Central memory CD8-positive, alpha-beta T cell (primary cell): ENCODE data around the gene THRA.

Experiments
- ATAC-seq: fragments of 150-1000 bp; cut with Tn5 transposase; replicated peaks from 2 replicates; pipeline ENCODE4 v1.10.0; 2022; ENCODE audit warnings: mild to moderate bottlenecking, moderate FRiP score, moderate number of reproducible peaks; ENCODE audit not compliant: poor library complexity, severe bottlenecking; ENCODE audit errors: extremely low read depth
- DNase-seq, 2 donors: peaks; one replicate each; pipeline ENCODE4 v3.0.0; 2021; ENCODE audit warnings: low spot score in 2 of 2
- H3K27ac Mint-ChIP-seq: one replicate; pipeline ENCODE4 v1.8.0; 2022; ENCODE audit warnings: low read depth, mild to moderate bottlenecking, moderate library complexity, mixed read lengths
- H3K27me3 Mint-ChIP-seq: one replicate; pipeline ENCODE4 v1.8.0; 2022; ENCODE audit warnings: mixed read lengths
- H3K36me3 Mint-ChIP-seq: one replicate; pipeline ENCODE4 v1.8.0; 2022; ENCODE audit warnings: mild to moderate bottlenecking, moderate library complexity, mixed read lengths; ENCODE audit not compliant: insufficient read depth
- H3K4me1 Mint-ChIP-seq: one replicate; pipeline ENCODE4 v1.8.0; 2022; ENCODE audit warnings: mixed read lengths
- H3K4me3 Mint-ChIP-seq: one replicate; pipeline ENCODE4 v1.8.0; 2022; ENCODE audit warnings: mild to moderate bottlenecking, moderate library complexity, mixed read lengths
- H3K9me3 Mint-ChIP-seq: one replicate; pipeline ENCODE4 v1.8.0; 2022; ENCODE audit warnings: mixed read lengths

Gene THRA

DNA sequence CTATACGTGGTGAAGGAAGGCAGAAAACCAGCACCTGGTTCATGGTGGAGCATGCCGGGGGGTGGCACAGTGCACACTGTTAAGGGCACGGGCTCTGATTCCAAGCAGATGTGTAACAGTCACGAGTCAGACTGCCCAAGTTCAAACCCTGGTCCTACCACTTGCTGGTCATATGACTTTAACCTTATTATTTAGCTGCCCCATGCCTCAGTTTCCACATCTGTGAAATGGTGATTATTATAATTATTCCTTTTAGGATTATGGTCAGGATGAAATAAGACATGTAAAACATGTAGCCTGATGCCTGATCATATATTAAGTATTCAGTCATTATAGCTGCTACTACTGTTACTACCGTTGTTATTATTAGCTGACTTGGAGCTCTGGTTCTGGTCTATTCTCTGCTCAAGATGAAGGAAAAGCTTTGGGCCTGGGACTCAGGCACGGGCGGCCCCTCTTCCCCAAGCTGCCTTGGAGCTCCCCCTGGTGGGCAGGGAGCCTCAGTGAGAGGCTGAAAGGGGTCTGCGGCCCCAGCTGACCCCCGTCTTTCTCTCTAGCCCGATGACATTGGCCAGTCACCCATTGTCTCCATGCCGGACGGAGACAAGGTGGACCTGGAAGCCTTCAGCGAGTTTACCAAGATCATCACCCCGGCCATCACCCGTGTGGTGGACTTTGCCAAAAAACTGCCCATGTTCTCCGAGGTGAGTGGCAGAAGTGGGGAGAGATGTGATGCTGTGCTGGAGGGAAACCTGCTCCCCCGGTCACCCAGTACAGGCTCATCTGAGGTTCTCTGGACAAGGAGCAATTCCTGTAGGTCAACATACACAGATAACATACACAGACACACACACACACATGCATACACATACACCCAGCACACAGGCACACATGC is 23.6 kb downstream of the THRA start:
- peak in 1 of 2 donors; percentile 25 for DNase-seq
- Mint-ChIP-seq H3K4me1 (peaks cover 12% of the 10 kb centered on the region), H3K27ac (no peak overlapping the region)

DNA sequence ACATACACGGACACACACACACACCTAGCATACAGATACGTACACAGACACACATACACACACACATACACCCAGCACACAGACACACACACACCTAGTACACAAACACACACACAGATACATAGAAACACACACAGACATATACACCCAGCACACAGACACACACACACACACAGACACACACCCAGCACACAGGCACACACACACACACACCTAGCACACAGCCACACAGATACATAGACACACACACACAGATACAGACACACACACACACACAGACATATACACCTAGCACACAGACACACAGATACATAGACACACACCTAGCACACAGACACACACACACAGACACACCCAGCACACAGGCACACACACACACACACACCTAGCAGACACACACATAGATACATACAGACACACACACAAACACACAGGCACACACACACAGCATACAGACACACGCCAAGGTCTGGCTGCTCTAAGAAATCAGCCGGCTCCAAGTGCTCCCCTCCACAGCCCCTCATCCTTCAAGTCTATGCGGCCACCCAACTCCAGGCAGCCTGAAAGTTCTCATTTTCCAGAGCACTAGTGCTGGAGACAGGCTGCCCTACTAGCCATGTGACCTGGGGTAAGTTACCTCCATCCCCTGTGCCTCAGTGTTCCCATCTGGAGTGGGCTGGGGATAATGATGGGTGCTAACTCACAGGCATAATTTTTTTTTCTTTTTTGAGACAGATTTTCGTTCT is 24.5 kb downstream of the THRA start:
- no peak for ATAC-seq
- Mint-ChIP-seq H3K4me1 (peaks cover 12% of the 10 kb centered on the region), H3K36me3 (peaks cover 29% of the 10 kb centered on the region), H3K27ac (no peak overlapping the region), H3K27me3 (no peaks in the 10 kb centered on the region), H3K4me3 (no peak overlapping the region), H3K9me3 (no peaks in the 10 kb centered on the region)
- no peak for DNase-seq

More for the DNA sequence above, 23.6 kb downstream of the THRA start:
- H3K27me3 Mint-ChIP-seq = no peaks in the 10 kb centered on the region
- H3K4me3 Mint-ChIP-seq = no peak overlapping the region
- no peaks in the 10 kb centered on the region for H3K9me3 Mint-ChIP-seq
- H3K36me3 Mint-ChIP-seq = peaks cover 28% of the 10 kb centered on the region
- ATAC-seq = no peak

- no peak for DNase-seq
- no peak for ATAC-seq
- H3K36me3 Mint-ChIP-seq = peaks cover 29% of the 10 kb centered on the region
- no peak overlapping the region for H3K27ac Mint-ChIP-seq
- no peak overlapping the region for H3K4me3 Mint-ChIP-seq
- no peaks in the 10 kb centered on the region for H3K27me3 Mint-ChIP-seq
- peaks cover 12% of the 10 kb centered on the region for H3K4me1 Mint-ChIP-seq
- H3K9me3 Mint-ChIP-seq = no peaks in the 10 kb centered on the region
These were observed 25.3 kb downstream of the THRA start for GRCh38 chr17:40087903-40088718.

GRCh38 chr17:40089077-40089895 is 26.5 kb downstream of the THRA start:
- Mint-ChIP-seq H3K36me3 (peaks cover 30% of the 10 kb centered on the region), H3K27me3 (no peaks in the 10 kb centered on the region), H3K4me1 (peaks cover 21% of the 10 kb centered on the region), H3K27ac (peak overlapping the region; percentile 56), H3K4me3 (no peak overlapping the region), H3K9me3 (no peaks in the 10 kb centered on the region)
- ATAC-seq = no peak
- DNase-seq = no peak

GRCh38 chr17:40090237-40091119 is 27.7 kb downstream of the THRA start:
- no peaks in the 10 kb centered on the region for H3K27me3 Mint-ChIP-seq
- H3K9me3 Mint-ChIP-seq = no peaks in the 10 kb centered on the region
- DNase-seq (no peak), ATAC-seq (no peak)
- H3K36me3 Mint-ChIP-seq = peaks cover 26% of the 10 kb centered on the region
- no peak overlapping the region for H3K27ac Mint-ChIP-seq
- H3K4me3 Mint-ChIP-seq = no peak overlapping the region
- H3K4me1 Mint-ChIP-seq = peaks cover 27% of the 10 kb centered on the region

- Mint-ChIP-seq H3K36me3 (peaks cover 23% of the 10 kb centered on the region), H3K9me3 (no peaks in the 10 kb centered on the region), H3K27me3 (no peaks in the 10 kb centered on the region), H3K4me3 (no peak overlapping the region), H3K27ac (no peak overlapping the region), H3K4me1 (peaks cover 40% of the 10 kb centered on the region)
- ATAC-seq (no peak), DNase-seq (no peak)
These were observed 29.1 kb downstream of the THRA start for GRCh38 chr17:40091691-40092397.

DNA sequence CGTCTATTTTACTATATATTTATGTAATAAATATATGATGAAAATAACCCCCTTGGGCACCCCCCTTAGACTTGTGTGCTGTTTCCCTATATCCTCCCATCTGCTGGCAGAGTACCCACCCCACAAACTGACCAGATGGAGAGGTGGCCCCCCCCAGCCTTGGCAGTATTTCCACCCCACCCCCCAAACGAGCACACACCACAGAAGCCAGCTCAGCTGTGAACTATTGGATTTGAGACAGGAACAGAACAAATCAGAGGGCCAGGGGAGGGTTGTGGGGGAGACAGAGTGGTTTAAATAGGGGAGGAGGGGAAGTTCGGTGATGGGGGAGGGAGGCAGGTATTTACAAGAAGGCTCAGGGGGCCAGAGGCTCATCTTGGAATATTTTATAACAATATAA is 29.8 kb downstream of the THRA start:
- ATAC-seq (no peak), DNase-seq (no peak)
- peaks cover 23% of the 10 kb centered on the region for H3K36me3 Mint-ChIP-seq
- no peak overlapping the region for H3K27ac Mint-ChIP-seq
- no peaks in the 10 kb centered on the region for H3K27me3 Mint-ChIP-seq
- peaks cover 42% of the 10 kb centered on the region for H3K4me1 Mint-ChIP-seq
- no peak overlapping the region for H3K4me3 Mint-ChIP-seq
- H3K9me3 Mint-ChIP-seq = no peaks in the 10 kb centered on the region

- H3K27ac Mint-ChIP-seq = no peak overlapping the region
- no peaks in the 10 kb centered on the region for H3K27me3 Mint-ChIP-seq
- no peaks in the 10 kb centered on the region for H3K9me3 Mint-ChIP-seq
- peaks cover 47% of the 10 kb centered on the region for H3K4me1 Mint-ChIP-seq
- no peak for DNase-seq
- H3K36me3 Mint-ChIP-seq = peaks cover 21% of the 10 kb centered on the region
- no peak overlapping the region for H3K4me3 Mint-ChIP-seq
- ATAC-seq = no peak
These were observed 30.3 kb downstream of the THRA start for GRCh38 chr17:40093005-40093579.

- no peak for ATAC-seq
- no peak for DNase-seq
- peaks cover 25% of the 10 kb centered on the region for H3K36me3 Mint-ChIP-seq
- H3K4me3 Mint-ChIP-seq = no peak overlapping the region
- no peak overlapping the region for H3K27ac Mint-ChIP-seq
- H3K4me1 Mint-ChIP-seq = peaks cover 49% of the 10 kb centered on the region
- H3K9me3 Mint-ChIP-seq = no peaks in the 10 kb centered on the region
- no peaks in the 10 kb centered on the region for H3K27me3 Mint-ChIP-seq
These were observed 30.9 kb downstream of the THRA start for GRCh38 chr17:40093580-40094201.

- H3K4me1 Mint-ChIP-seq = peaks cover 60% of the 10 kb centered on the region
- H3K9me3 Mint-ChIP-seq = no peaks in the 10 kb centered on the region
- peaks cover 34% of the 10 kb centered on the region for H3K36me3 Mint-ChIP-seq
- ATAC-seq (no peak), DNase-seq (no peak)
- H3K4me3 Mint-ChIP-seq = peak overlapping the region; percentile 90
- no peak overlapping the region for H3K27ac Mint-ChIP-seq
- no peaks in the 10 kb centered on the region for H3K27me3 Mint-ChIP-seq
These were observed 32.1 kb downstream of the THRA start for GRCh38 chr17:40094874-40095273.
